Suppressor macrophage treated with lipopolysaccharide for 4 hours (primary cell): ENCODE results near the gene KIAA1191.
"Not testable (repeated sequence)": the region's sequence is repeated elsewhere in the genome, so short reads cannot be mapped to it uniquely, and the experiment has no call there.

Experiments
- DNase-seq: peaks from one replicate; pipeline ENCODE4 v3.0.0-alpha.2; 2020

Gene KIAA1191

GRCh38 chr5:176305356-176305755, 56.2 kb downstream of the KIAA1191 start:
- not testable (repeated sequence) for DNase-seq
